Endothelial cell of hepatic sinusoid (primary cell): ENCODE results near the gene FIBP.

Source experiments
- in situ Hi-C: cut with HindIII; loops from 2 replicates; pipeline ENCODE4 v1.10.0; 2017; ENCODE audit warnings: low sequenced_read_pairs

Gene FIBP

GRCh38 chr11:65888163-65888814, at the start of gene FIBP:
Gene FIBP (minus strand): TSS chr11:65888471. CDS start chr11:65888418, 53 bp downstream.
- in situ Hi-C loops: no loop called here

DNA sequence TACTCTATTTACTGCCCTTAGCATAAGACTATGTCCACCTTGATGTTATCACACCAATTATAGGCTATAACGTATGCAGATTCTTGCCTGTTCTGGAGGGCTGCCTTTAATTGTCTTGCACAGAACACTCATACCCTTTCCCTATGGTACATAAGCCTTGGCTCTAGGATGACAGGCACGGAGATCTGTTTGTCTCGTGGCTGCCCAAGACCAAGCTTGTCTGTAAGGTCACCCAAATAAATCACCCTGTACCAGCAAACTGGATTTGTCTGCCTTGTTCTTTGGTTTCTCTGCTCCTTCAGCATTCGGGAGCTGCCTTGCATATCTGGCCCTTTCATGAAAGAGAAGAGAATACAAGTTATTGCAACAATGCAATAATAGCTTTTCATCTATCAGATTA, 49.5 kb upstream of the FIBP start:
- in situ Hi-C loops: loop anchor here (5.0 kb wide), 1 partner anchor 40 kb away; no protein-coding TSS in a partner anchor

GRCh38 chr11:65934014-65934413, 45.7 kb upstream of the FIBP start:
- in situ Hi-C loops: no loop called here

DNA sequence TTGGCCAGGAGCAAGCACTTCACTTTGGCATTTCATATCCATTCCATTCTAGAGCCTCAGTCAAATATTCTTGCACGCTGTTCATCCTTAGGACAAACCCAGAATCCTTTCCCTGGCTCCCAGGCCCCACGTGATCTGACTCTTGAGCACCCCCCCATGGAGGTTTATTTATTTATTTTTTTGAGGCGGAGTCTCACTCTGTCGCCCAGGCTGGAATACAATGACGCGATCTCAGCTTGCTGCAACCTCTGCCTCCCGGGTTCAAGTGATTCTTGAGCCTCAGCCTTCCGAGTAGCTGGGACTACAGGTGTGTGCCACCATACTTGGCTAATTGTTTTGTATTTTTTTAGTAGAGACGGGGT, 44.3 kb upstream of the FIBP start:
- in situ Hi-C loops: no loop called here

GRCh38 chr11:65931773-65932557, 43.7 kb upstream of the FIBP start:
- in situ Hi-C loops: no loop called here

GRCh38 chr11:65928667-65929066, 40.4 kb upstream of the FIBP start:
- in situ Hi-C loops: no loop called here

DNA sequence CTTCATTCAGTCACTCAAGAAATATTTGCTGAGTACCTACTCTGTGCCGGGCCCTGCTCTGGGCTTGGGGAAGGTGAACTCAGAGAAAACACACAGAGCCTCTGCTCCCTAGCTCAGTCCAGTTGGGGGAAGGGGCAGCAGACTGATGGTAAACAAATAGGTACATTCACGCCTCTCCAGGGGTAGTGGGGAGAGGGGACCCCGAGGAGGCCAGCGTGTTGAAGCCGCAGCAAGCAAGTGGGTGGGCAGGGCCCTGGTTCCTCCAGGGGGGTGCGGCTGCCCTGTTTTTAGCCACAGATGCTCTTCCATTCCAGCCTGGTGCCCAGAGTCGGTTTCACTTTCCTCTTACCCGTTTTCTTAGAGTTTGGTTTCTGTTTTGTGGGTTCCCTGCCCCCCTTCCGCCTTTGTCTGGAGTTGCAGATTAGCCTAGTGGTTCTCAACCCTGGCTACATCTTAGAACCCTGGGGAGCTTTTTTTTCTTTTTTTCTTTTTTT, 39.7 kb upstream of the FIBP start:
- in situ Hi-C loops: no loop called here

GRCh38 chr11:65925397-65925796, 37.1 kb upstream of the FIBP start:
- in situ Hi-C loops: no loop called here

DNA sequence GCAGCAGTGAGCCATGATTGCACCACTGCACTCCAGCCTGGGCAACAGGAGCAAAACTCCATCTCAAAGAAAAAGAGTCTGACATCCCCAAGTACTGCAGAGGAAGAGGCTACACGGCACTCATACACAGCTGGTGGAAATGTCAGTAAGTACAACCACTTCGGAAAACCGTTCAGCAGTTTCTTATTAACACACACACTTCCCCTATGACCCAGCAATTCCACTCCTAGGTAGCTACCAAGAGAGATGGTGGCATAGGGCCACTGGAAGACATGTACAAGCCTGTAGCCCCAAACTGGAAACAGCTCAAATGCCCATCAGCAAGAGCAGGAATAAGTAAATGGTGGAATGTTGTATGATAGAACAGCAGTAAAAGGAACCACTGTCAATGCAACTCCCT, 34.3 kb upstream of the FIBP start:
- in situ Hi-C loops: no loop called here

GRCh38 chr11:65921876-65922275, 33.6 kb upstream of the FIBP start:
- in situ Hi-C loops: no loop called here

DNA sequence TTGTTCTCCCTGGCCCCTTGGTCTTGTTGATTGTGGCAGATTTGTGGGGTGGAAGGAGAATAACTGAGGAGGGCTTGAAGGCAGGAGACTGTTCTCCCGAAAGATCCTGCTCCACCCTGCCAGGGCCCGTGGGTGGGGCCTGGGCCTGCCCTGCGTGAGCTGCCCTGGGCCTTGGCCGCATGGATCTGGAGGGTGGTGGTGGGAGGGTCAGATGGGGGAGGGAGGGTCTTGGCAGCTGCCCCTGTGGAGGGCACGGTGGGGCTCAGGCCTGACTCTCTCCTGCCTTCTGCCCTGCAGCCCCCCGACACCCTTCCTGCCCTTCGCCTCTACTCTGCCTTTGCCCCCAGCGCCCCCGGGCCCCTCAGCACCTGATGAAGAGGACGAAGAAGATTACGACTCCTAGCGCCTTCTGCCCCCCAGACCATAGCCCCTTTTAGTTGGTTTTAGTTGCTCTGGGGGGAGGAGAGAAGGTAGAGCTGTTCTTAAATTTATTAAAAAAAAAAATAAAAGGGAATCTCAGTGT, 32.8 kb upstream of the FIBP start:
- in situ Hi-C loops: no loop called here

- in situ Hi-C loops: no loop called here
Measured at GRCh38 chr11:65920372-65920802, 32.1 kb upstream of the FIBP start.

- in situ Hi-C loops: no loop called here
Measured at GRCh38 chr11:65919573-65920371, 31.5 kb upstream of the FIBP start.

DNA sequence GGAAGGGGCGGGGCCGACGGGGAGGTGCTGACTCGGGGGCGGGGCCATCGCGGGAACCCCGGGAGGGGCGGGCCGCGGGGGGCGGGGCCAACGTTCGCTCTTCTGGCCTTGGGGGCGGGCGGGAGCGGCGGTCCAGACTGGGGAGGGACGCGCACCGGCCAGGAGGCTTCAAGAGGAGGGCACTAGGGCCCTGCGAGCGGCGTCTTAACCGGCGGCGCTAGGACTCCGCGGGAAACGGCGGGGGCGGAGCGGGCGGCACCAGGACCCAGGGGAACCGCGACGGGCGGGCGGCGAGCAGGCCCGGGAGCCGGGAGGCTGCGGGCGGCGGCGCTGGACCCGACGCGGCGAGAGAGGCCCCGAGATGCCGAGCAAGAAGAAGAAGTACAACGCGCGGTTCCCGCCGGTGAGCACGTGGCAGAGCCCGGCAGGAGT, 30.9 kb upstream of the FIBP start, which contains the start of gene DRAP1:
Gene DRAP1 (plus strand): TSS at position 286 of the 432 bp plus-strand sequence. CDS start 76 bp downstream, at position 362.
- in situ Hi-C loops: no loop called here

GRCh38 chr11:65918211-65919140, 30.2 kb upstream of the FIBP start, which contains the start of gene C11orf68:
Gene C11orf68 (minus strand): TSS chr11:65919062. CDS start chr11:65919031, 31 bp downstream.
- in situ Hi-C loops: no loop called here

GRCh38 chr11:65917434-65918210, 29.4 kb upstream of the FIBP start:
- in situ Hi-C loops: no loop called here

GRCh38 chr11:65917077-65917433, 28.8 kb upstream of the FIBP start:
- in situ Hi-C loops: no loop called here

DNA sequence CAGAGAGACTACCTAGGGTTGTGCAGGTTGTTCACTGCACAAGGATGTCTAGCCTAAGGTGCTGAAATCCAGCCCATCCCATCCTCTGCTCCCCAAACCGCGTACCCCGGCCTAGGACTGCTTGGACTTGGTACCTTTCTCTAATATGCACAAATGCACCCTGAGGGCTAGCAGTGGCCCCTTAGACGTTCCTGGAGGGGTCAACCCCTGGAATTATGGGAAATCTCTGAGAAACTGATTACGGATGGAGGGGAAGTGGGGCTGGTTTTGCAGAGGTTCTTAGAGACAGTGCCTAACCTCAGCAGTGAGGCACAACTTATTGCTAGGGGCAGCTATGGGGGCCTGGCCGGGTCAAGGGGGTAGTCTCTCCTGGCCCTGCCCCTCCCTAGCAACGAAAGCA, 28.1 kb upstream of the FIBP start:
- in situ Hi-C loops: no loop called here

DNA sequence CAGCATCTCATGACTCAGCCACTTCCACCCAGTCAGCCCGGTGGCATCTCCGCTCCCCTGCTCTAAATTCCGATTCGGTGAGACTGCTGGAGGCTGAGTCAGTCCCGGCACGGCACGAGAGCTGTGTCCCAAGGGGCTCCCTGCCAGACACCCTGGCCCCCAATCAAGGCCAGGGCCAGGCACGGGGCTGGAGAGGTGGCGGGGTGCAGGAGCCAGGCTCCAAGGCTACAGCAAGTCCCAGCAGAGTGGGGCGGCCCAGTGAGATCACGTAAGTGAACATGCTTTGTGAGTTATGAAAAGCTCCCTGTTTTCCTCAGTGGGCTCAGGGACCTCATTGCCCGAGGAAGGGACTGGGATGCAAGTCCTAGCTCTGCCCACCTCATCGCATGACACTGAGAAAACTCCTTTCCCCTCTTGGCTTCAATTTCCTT, 27.6 kb upstream of the FIBP start:
- in situ Hi-C loops: no loop called here
